Thoracic aorta (tissue), 2 donors: Measurements from ENCODE around the gene MARCHF9. TPM values are rescaled to one million over a fixed set of nuclear protein-coding genes. Genes with fewer than 3 reads are reported as not detected.

Source experiments
- ATAC-seq: fragments of 150-250 bp; one replicate; pipeline ENCODE4 v1.8.0; 2017; ENCODE audit warnings: low read depth; ENCODE audit not compliant: insufficient number of reproducible peaks, low FRiP score
- DNase-seq: peaks from one replicate; pipeline ENCODE4 v3.0.0-alpha.2; 2020; ENCODE audit warnings: low spot score
- H3K27ac ChIP-seq, 2 donors: fragments of 200-600 bp; sonication (generic); 1 replicate in 1 of 2; 2 replicates in 1 of 2; pipeline ENCODE4 v1.5.1; 2016; ENCODE audit warnings: mild to moderate bottlenecking in 2 of 2, moderate library complexity in 2 of 2
- H3K27me3 ChIP-seq: fragments of 200-600 bp; sonication (generic); replicated peaks from 2 replicates; pipeline ENCODE4 v1.6.0; 2016; ENCODE audit warnings: mild to moderate bottlenecking; ENCODE audit not compliant: insufficient read depth
- H3K36me3 ChIP-seq: fragments of 200-600 bp; sonication (generic); one replicate; pipeline ENCODE4 v1.5.1; 2016
- H3K4me1 ChIP-seq, 2 donors: fragments of 200-600 bp; sonication (generic); 1 replicate in 1 of 2; 2 replicates in 1 of 2; pipeline versions ENCODE4 v1.5.1 to v1.6.0; 2016; ENCODE audit warnings: low read depth in 2 of 2, mild to moderate bottlenecking in 1 of 2; ENCODE audit not compliant: control insufficient read depth in 1 of 2
- H3K4me3 ChIP-seq: fragments of 200-600 bp; sonication (generic); 2 replicates; pipeline ENCODE4 v1.5.1; 2016; ENCODE audit warnings: mild to moderate bottlenecking
- H3K9me3 ChIP-seq: fragments of 200-600 bp; sonication (generic); 2 replicates; pipeline ENCODE4 v1.5.1; 2016
- CTCF ChIP-seq: fragments of 200-600 bp; sonication (generic); IDR thresholded peaks from one replicate; pipeline ENCODE4 v1.5.1; 2019; ENCODE audit warnings: antibody characterized with exemption
- total RNA-seq, 2 donors: library from RNA; depleted of rRNA; stranded (reverse); fragments of >200 nt; gene quantifications; one replicate each; pipeline versions ENCODE4 v1.1.0 to v1.2.3, GENCODE V29; 2016

Gene MARCHF9
- total RNA-seq, 2 donors from 2014 or later: 8.8 to 11.2 TPM

GRCh38 chr12:57746025-57746424 is 8.9 kb upstream of the MARCHF9 start:
- no peak for TF ChIP-seq CTCF
- H3K4me3 ChIP-seq: peak overlapping the region; percentile 97
- DNase-seq: no peak

GRCh38 chr12:57749061-57749460 is 5.8 kb upstream of the MARCHF9 start:
- H3K4me1 ChIP-seq: peaks cover 15 to 23% of the 10 kb centered on the region in 2 donors
- ATAC-seq (no peak), DNase-seq (no peak)
- peaks cover 21% of the 10 kb centered on the region for H3K36me3 ChIP-seq
- no peak overlapping the region for H3K27ac ChIP-seq
- no peak overlapping the region for H3K4me3 ChIP-seq
- no peak for TF ChIP-seq CTCF
- no peaks in the 10 kb centered on the region for H3K27me3 ChIP-seq
- H3K9me3 ChIP-seq: no peaks in the 10 kb centered on the region

More at GRCh38 chr12:57746025-57746424, 8.9 kb upstream of the MARCHF9 start:
- no peak for ATAC-seq
- Histone ChIP-seq H3K27me3 (no peaks in the 10 kb centered on the region), H3K36me3 (peaks cover 21% of the 10 kb centered on the region), H3K27ac (no peak overlapping the region), H3K9me3 (no peaks in the 10 kb centered on the region), H3K4me1 (peaks cover 5 to 10% of the 10 kb centered on the region in 2 donors)

GRCh38 chr12:57750561-57751431 is 4.1 kb upstream of the MARCHF9 start:
- no peak for DNase-seq
- no peak for ATAC-seq
- H3K27me3 ChIP-seq: no peaks in the 10 kb centered on the region
- H3K36me3 ChIP-seq: peaks cover 21% of the 10 kb centered on the region
- H3K27ac ChIP-seq: peak overlapping the region; percentile 83 to 86
- peaks cover 17 to 26% of the 10 kb centered on the region in 2 donors for H3K4me1 ChIP-seq
- no peak for TF ChIP-seq CTCF
- H3K9me3 ChIP-seq: no peaks in the 10 kb centered on the region
- H3K4me3 ChIP-seq: peak overlapping the region; percentile 90

GRCh38 chr12:57751432-57751787 is 3.5 kb upstream of the MARCHF9 start:
- Histone ChIP-seq H3K4me3 (peak overlapping the region; percentile 90), H3K4me1 (peaks cover 24 to 30% of the 10 kb centered on the region in 2 donors), H3K27me3 (no peaks in the 10 kb centered on the region), H3K9me3 (no peaks in the 10 kb centered on the region), H3K27ac (peak overlapping the region; percentile 83 to 86), H3K36me3 (peaks cover 21% of the 10 kb centered on the region)
- ATAC-seq (no peak), DNase-seq (no peak)
- no peak for TF ChIP-seq CTCF

GRCh38 chr12:57751788-57752667 is 2.9 kb upstream of the MARCHF9 start, which contains the start of gene CDK4:
TSS of gene CDK4 (minus strand) at chr12:57752310. CDS start at chr12:57751717, 593 bp downstream.
- Histone ChIP-seq H3K4me1 (peaks cover 25 to 33% of the 10 kb centered on the region in 2 donors), H3K27me3 (no peaks in the 10 kb centered on the region), H3K36me3 (peaks cover 19% of the 10 kb centered on the region), H3K27ac (peak within 1 kb of the TSS; percentile 83 to 86), H3K9me3 (no peaks in the 10 kb centered on the region), H3K4me3 (peak within 1 kb of the TSS; percentile 90)
- DNase-seq: peak; percentile 98
- TF ChIP-seq CTCF: no peak
- ATAC-seq: peak; percentile 92
